ENCODE results near the gene RPS6KA4. TPM values are rescaled to one million over a fixed set of nuclear protein-coding genes. Genes with fewer than 3 reads are reported as not detected.
A peak's percentile ranks its signal among the peaks of the same experiment; 100 is the strongest.
"Not testable (repeated sequence)": the region's sequence is repeated elsewhere in the genome, so short reads cannot be mapped to it uniquely, and the experiment has no call there.

Gene RPS6KA4
- total RNA-seq, 4 donors from 2014 or later = 23.7 to 34.3 (median 26.2) TPM

GRCh38 chr11:64314805-64315561 lies 44.0 kb upstream of the RPS6KA4 start:
- WGBS, 2 donors = 82 to 91% methylated on average over 12 to 20 of the region's 24 CpGs
- Histone ChIP-seq H3K27ac (no peak overlapping the region), H3K4me1 (peaks cover 0 to 29% (median 13%) of the 10 kb centered on the region in 4 donors), H3K27me3 (no peaks in the 10 kb centered on the region), H3K9me3 (no peaks in the 10 kb centered on the region), H3K36me3 (peaks cover 0 to 39% (median 8%) of the 10 kb centered on the region in 3 donors), H3K4me3 (no peak overlapping the region)
- TF ChIP-seq POLR2A (IDR thresholded peaks at IDR 0.05) (no peak), CTCF (IDR thresholded peaks at IDR 0.05) (no peak), EP300 (IDR thresholded peaks at IDR 0.05) (no peak)
- no peak for DNase-seq (ENCODE audit: low spot score in 2 of 2)

GRCh38 chr11:64315667-64316526 lies 43.1 kb upstream of the RPS6KA4 start:
- Histone ChIP-seq H3K4me1 (peaks cover 0 to 29% (median 13%) of the 10 kb centered on the region in 4 donors), H3K4me3 (peak overlapping the region in 1 of 4 donors; percentile 96)

GRCh38 chr11:64316672-64317324 lies 42.2 kb upstream of the RPS6KA4 start:
- WGBS, 2 donors = 12 to 17% methylated on average over 14 to 16 of the region's 32 CpGs
- TF ChIP-seq CTCF (IDR thresholded peaks at IDR 0.05) (peak in 1 of 5 experiments; percentile 7), EP300 (IDR thresholded peaks at IDR 0.05) (no peak)
- H3K36me3 ChIP-seq = peaks cover 0 to 57% (median 19%) of the 10 kb centered on the region in 3 donors
- peak overlapping the region; percentile 96 to 99 (median 98) for H3K27ac ChIP-seq
- peaks cover 0 to 29% (median 13%) of the 10 kb centered on the region in 4 donors for H3K4me1 ChIP-seq
- peak overlapping the region; percentile 51 to 96 (median 84) for H3K4me3 ChIP-seq
- no peaks in the 10 kb centered on the region for H3K27me3 ChIP-seq
- H3K9me3 ChIP-seq = no peaks in the 10 kb centered on the region
- no peak for DNase-seq (ENCODE audit: low spot score in 2 of 2)

More at GRCh38 chr11:64315667-64316526, 43.1 kb upstream of the RPS6KA4 start:
- not testable (repeated sequence) for H3K27me3 ChIP-seq; H3K9me3 ChIP-seq; DNase-seq (ENCODE audit: low spot score in 2 of 2)
- WGBS, 2 donors = 69 to 77% methylated on average over 16 to 23 of the region's 25 CpGs
- H3K27ac ChIP-seq = peak overlapping the region in 2 of 4 donors; percentile 96 to 98
- H3K36me3 ChIP-seq = peaks cover 0 to 48% (median 13%) of the 10 kb centered on the region in 3 donors

GRCh38 chr11:64317325-64317960 lies 41.5 kb upstream of the RPS6KA4 start, which contains the start of gene TRMT112:
TSS of gene TRMT112 (minus strand) at chr11:64317559. CDS start at chr11:64317526, 33 bp downstream.
- peak within 1 kb of the TSS; percentile 96 to 99 (median 98) for H3K27ac ChIP-seq
- H3K36me3 ChIP-seq = peaks cover 0 to 63% (median 19%) of the 10 kb centered on the region in 3 donors
- peaks cover 0 to 32% (median 13%) of the 10 kb centered on the region in 4 donors for H3K4me1 ChIP-seq
- TF ChIP-seq CTCF (IDR thresholded peaks at IDR 0.05) (peak in 1 of 5 experiments; percentile 6), POLR2A (IDR thresholded peaks at IDR 0.05) (peak; percentile 58 to 91), EP300 (IDR thresholded peaks at IDR 0.05) (peak; percentile 92 to 94)
- DNase-seq (ENCODE audit: low spot score in 2 of 2) = peak; percentile 92 to 98
- H3K27me3 ChIP-seq = no peaks in the 10 kb centered on the region
- 1 to 2% methylated on average over 27 to 37 of the region's 43 CpGs for WGBS, 2 donors
- no peaks in the 10 kb centered on the region for H3K9me3 ChIP-seq
- peak within 1 kb of the TSS; percentile 51 to 96 (median 84) for H3K4me3 ChIP-seq

Measured in tibial nerve (tissue), 4 donors.